Measurements from ENCODE around the gene CAPZB.

CAPZB gene

DNA sequence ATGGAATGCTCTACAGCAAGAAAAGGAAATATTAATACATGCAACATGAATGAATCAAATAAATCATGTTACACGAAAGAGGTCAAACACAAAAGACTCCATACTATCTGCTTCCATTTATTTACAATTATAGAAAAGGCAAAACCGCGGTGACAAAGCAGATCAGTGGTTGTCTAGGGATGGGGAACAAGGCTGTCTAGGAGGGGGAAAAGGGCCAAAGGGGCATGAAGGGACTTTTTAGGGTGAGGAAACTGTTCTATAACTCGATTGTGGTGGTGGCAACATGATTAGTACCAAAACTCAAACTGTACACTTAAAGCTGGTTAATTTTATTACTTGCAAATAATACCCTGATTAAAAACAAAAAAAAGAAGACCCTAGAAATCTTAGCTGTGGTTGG, 20.6 kb downstream of the CAPZB start:
- TF ChIP-seq, protein P1, sequence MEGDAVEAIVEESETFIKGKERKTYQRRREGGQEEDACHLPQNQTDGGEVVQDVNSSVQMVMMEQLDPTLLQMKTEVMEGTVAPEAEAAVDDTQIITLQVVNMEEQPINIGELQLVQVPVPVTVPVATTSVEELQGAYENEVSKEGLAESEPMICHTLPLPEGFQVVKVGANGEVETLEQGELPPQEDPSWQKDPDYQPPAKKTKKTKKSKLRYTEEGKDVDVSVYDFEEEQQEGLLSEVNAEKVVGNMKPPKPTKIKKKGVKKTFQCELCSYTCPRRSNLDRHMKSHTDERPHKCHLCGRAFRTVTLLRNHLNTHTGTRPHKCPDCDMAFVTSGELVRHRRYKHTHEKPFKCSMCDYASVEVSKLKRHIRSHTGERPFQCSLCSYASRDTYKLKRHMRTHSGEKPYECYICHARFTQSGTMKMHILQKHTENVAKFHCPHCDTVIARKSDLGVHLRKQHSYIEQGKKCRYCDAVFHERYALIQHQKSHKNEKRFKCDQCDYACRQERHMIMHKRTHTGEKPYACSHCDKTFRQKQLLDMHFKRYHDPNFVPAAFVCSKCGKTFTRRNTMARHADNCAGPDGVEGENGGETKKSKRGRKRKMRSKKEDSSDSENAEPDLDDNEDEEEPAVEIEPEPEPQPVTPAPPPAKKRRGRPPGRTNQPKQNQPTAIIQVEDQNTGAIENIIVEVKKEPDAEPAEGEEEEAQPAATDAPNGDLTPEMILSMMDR (IDR thresholded peaks at IDR 0.05; ENCODE audit: low read depth, low read length) = no peak
- no peak for DNase-seq (ENCODE audit: low read depth in 2 of 2)

GRCh38 chr1:19463504-19463803, 21.9 kb downstream of the CAPZB start:
- DNase-seq (ENCODE audit: low read depth in 2 of 2) = no peak
- H3K4me3 ChIP-seq (replicated peaks in 1 of 2; ENCODE audit: low read depth in 2 of 2, low read length in 2 of 2) = no peak overlapping the region
- TF ChIP-seq, protein P1 (IDR thresholded peaks at IDR 0.05; ENCODE audit: low read depth, low read length) = no peak

More for the DNA sequence above, 20.6 kb downstream of the CAPZB start:
- H3K4me3 ChIP-seq (replicated peaks in 1 of 2; ENCODE audit: low read depth in 2 of 2, low read length in 2 of 2) = no peak overlapping the region

DNA sequence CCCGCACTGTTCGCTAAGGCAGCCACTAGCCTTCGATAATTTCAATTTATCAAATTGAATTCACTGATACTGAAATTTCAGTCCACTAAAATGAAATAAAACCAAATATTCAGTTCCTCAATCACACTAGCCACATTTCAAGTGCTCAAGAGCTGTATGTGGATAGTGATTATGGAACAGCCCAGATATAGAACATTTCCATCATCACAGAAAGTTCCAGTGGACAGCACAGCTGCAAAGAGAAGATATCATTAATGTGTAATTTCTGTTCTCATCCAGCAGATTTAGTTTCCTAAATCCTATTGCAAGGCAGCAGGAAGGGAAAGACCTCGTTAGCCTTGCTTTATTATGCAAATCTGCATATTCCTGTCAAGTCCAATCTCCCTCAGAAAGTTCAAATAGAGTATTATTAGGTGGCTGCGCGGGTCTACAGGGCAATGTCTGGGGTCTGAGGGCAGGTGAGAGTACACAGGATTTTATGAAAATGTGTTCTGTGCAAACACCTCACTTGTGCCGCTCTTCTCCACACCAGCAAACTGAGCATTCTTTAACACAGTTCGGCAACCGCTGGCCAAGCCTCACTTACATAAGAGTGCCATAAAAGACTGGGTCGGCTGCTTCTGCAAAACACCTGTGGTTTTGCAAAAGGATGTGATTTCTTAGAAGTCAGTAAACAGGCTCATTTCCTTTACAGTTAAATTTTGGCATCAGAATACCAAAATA, 22.4 kb downstream of the CAPZB start:
- no peak overlapping the region for H3K4me3 ChIP-seq (replicated peaks in 1 of 2; ENCODE audit: low read depth in 2 of 2, low read length in 2 of 2)
- DNase-seq (ENCODE audit: low read depth in 2 of 2) = no peak
- TF ChIP-seq, protein P1 (IDR thresholded peaks at IDR 0.05; ENCODE audit: low read depth, low read length) = no peak

DNA sequence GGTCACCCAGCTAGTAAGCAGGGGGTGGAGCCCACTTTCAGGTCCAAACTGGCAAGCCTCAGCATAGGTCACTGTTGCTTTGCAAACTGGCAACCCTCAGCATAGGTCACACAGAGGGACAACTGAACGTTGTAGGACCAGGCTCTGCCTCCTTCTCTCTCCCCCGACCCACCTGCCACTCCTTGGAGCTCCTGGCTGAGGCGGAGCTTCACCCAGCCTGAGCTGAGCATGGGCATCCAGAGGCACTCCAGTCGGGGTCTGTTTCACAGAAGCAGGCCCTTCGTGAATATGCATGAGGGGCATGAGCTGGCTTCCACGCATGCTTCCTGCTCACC, 24.2 kb downstream of the CAPZB start:
- no peak for DNase-seq (ENCODE audit: low read depth in 2 of 2)
- TF ChIP-seq, protein P1 (IDR thresholded peaks at IDR 0.05; ENCODE audit: low read depth, low read length) = no peak
- H3K4me3 ChIP-seq (replicated peaks in 1 of 2; ENCODE audit: low read depth in 2 of 2, low read length in 2 of 2) = no peak overlapping the region

DNA sequence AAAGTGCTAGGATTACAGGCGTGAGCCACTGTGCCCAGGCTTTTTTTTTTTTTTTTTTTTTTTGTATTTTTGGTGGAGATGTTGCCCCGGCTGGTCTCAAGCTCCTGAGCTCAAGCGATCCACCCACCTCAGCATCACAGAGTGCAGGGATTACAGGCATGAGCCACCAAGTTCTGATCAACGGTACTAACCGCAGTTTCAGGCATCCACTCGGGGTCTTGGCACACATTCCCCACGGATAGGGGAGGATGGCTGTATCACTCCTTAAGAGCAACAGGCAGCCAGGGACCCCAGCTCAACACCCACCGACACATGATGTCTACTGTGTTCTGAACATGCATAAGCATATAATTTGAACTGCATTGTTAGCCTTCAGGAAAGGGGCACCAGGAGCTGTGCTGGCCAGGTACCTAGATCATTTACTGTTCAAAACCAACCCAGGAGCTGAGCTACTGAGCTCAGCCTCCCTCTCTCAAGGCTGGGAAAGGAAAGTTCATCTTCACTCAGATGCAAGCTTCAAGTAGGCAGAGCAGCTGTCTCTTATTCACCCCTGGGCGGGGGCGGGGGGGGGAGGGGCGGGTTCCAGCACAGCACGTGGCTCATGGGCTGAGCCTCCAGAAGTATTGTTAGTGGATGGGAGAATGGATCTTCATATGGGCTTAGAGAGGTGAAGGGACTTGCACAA, 24.7 kb downstream of the CAPZB start:
- no peak for DNase-seq (ENCODE audit: low read depth in 2 of 2)
- TF ChIP-seq, protein P1 (IDR thresholded peaks at IDR 0.05; ENCODE audit: low read depth, low read length) = no peak
- H3K4me3 ChIP-seq (replicated peaks in 1 of 2; ENCODE audit: low read depth in 2 of 2, low read length in 2 of 2) = no peak overlapping the region

GRCh38 chr1:19458815-19459417, 26.4 kb downstream of the CAPZB start:
- DNase-seq (ENCODE audit: low read depth in 2 of 2) = no peak
- H3K4me3 ChIP-seq (replicated peaks in 1 of 2; ENCODE audit: low read depth in 2 of 2, low read length in 2 of 2) = no peak overlapping the region

More at GRCh38 chr1:19458815-19459417, 26.4 kb downstream of the CAPZB start:
- TF ChIP-seq, protein P1 (IDR thresholded peaks at IDR 0.05; ENCODE audit: low read depth, low read length) = no peak

Measured in cardiac fibroblast (primary cell).